H1 (cell line): ENCODE results near the gene CDC42BPB. TPM values are rescaled to one million over a fixed set of nuclear protein-coding genes. Genes with fewer than 3 reads are reported as not detected.

ENCODE experiments used
- CTCF ChIA-PET: fragments of 300-600 bp; sonication (Branson Sonifier 250); formaldehyde crosslinking; loops from one replicate; lab custom pipeline; 2021; ENCODE audit not compliant: partially characterized antibody; lab: Charles Lee
- POLR2A ChIA-PET: fragments of 300-600 bp; sonication (Branson Sonifier 250); formaldehyde crosslinking; loops from one replicate; lab custom pipeline; 2021; ENCODE audit warnings: inconsistent platforms; ENCODE audit not compliant: partially characterized antibody; lab: Charles Lee
- DNase-seq, 2 experiments: peaks; one replicate each; pipeline versions ENCODE4 v3.0.0 to v3.0.0-alpha.2; 2010 to 2022; ENCODE audit warnings: low spot score in 2 of 2, low read depth in 1 of 2, mixed read lengths in 1 of 2
- FAIRE-seq: peaks from 2 replicates; lab custom pipeline; 2011; peaks lifted over from hg19 to GRCh38; lab: Jason Lieb, UNC
- H2AFZ ChIP-seq: 2 replicates; pipeline ENCODE4 v1.8.1; 2012; ENCODE audit warnings: low read length, inconsistent platforms
- H2AK5ac ChIP-seq: 2 replicates; pipeline ENCODE4 v1.6.1; 2013; ENCODE audit warnings: low read depth, low read length
- H2BK120ac ChIP-seq: replicated peaks from 2 replicates; pipeline ENCODE3; 2013; ENCODE audit warnings: low read depth, low read length, inconsistent platforms
- H2BK12ac ChIP-seq: 2 replicates; pipeline ENCODE4 v1.6.1; 2013; ENCODE audit warnings: low read depth, low read length
- H2BK15ac ChIP-seq: 2 replicates; pipeline ENCODE4 v1.6.1; 2013; ENCODE audit warnings: low read length
- H2BK20ac ChIP-seq: 2 replicates; pipeline ENCODE4 v1.6.1; 2013; ENCODE audit warnings: low read length
- H2BK5ac ChIP-seq: 2 replicates; pipeline ENCODE4 v1.6.1; 2013; ENCODE audit warnings: low read depth, low read length
- H3K14ac ChIP-seq: 2 replicates; pipeline ENCODE4 v1.6.1; 2013; ENCODE audit warnings: inconsistent platforms; ENCODE audit not compliant: insufficient read length
- H3K18ac ChIP-seq: 2 replicates; pipeline ENCODE4 v1.6.1; 2013; ENCODE audit warnings: low read length; ENCODE audit errors: extremely low read depth
- H3K23ac ChIP-seq: 2 replicates; pipeline ENCODE4 v1.6.1; 2013; ENCODE audit warnings: inconsistent platforms; ENCODE audit not compliant: insufficient read length
- H3K23me2 ChIP-seq: 2 replicates; pipeline ENCODE4 v1.6.1; 2013; ENCODE audit warnings: low read depth, low read length
- H3K27ac ChIP-seq: 2 replicates; pipeline ENCODE4 v1.6.1; 2011; ENCODE audit warnings: low read depth, low read length, inconsistent platforms
- H3K27me3 ChIP-seq, 4 experiments: replicated peaks in 1 of 4; 1 replicate in 1 of 4; 2 replicates in 3 of 4; pipeline versions ENCODE4 v1.6.1 to v1.8.1; 2011 to 2013; ENCODE audit warnings: low read length in 3 of 4, mild to moderate bottlenecking in 3 of 4, inconsistent platforms in 2 of 4, mixed read lengths in 2 of 4, moderate library complexity in 1 of 4; ENCODE audit not compliant: control insufficient read depth in 3 of 4, insufficient read depth in 3 of 4; ENCODE audit errors: extremely low read depth in 1 of 4
- H3K36me3 ChIP-seq, 4 experiments: 2 replicates each; pipeline versions ENCODE4 v1.6.1 to v1.8.1; 2011 to 2013; ENCODE audit warnings: mild to moderate bottlenecking in 4 of 4, low read length in 3 of 4, moderate library complexity in 2 of 4, control low read depth in 1 of 4, inconsistent platforms in 1 of 4; ENCODE audit not compliant: insufficient read depth in 4 of 4, control insufficient read depth in 2 of 4
- H3K4ac ChIP-seq: replicated peaks from 2 replicates; pipeline ENCODE3; 2013; ENCODE audit warnings: low read length, low read depth, mixed read lengths, inconsistent platforms; ENCODE audit not compliant: insufficient read length
- H3K4me1 ChIP-seq, 4 experiments: replicated peaks in 1 of 4; 1 replicate in 1 of 4; 2 replicates in 3 of 4; pipeline versions ENCODE4 v1.6.1 to v1.8.1; 2011 to 2013; ENCODE audit warnings: low read length in 3 of 4, inconsistent platforms in 2 of 4, mixed read lengths in 1 of 4; ENCODE audit not compliant: insufficient read depth in 4 of 4, control insufficient read depth in 3 of 4
- H3K4me2 ChIP-seq, 2 experiments: 2 replicates each; pipeline versions ENCODE4 v1.6.1 to v1.8.1; 2011 to 2013; ENCODE audit warnings: low read depth in 2 of 2, low read length in 2 of 2, control low read depth in 1 of 2, inconsistent platforms in 1 of 2, mild to moderate bottlenecking in 1 of 2; ENCODE audit not compliant: insufficient read depth in 1 of 2
- H3K4me3 ChIP-seq, 4 experiments: fragments of 200-600, 300-600 bp in 1 of 4; sonication (generic), shearing (Covaris generic), sonication (Bioruptor Twin) in 1 of 4; 2 replicates each; pipeline versions ENCODE4 v1.5.1 to v1.8.1; 2011 to 2016; ENCODE audit warnings: low read length in 4 of 4, low read depth in 3 of 4, control low read depth in 2 of 4, inconsistent platforms in 2 of 4, mild to moderate bottlenecking in 2 of 4, mixed read lengths in 1 of 4, moderate library complexity in 1 of 4; ENCODE audit not compliant: insufficient read depth in 2 of 4; ENCODE audit errors: extremely low read depth in 1 of 4
- H3K56ac ChIP-seq: replicated peaks from 2 replicates; pipeline ENCODE3; 2013; ENCODE audit warnings: low read depth, mild to moderate bottlenecking, mixed read lengths, low read length, inconsistent platforms; ENCODE audit not compliant: insufficient read length
- H3K79me1 ChIP-seq: 2 replicates; pipeline ENCODE4 v1.6.1; 2013; ENCODE audit warnings: low read depth, low read length, control low read depth
- H3K79me2 ChIP-seq, 2 experiments: 2 replicates each; pipeline versions ENCODE4 v1.6.1 to v1.8.1; 2012 to 2013; ENCODE audit warnings: low read length in 2 of 2, mild to moderate bottlenecking in 2 of 2, inconsistent platforms in 1 of 2; ENCODE audit not compliant: insufficient read depth in 2 of 2, control insufficient read depth in 1 of 2
- H3K9ac ChIP-seq, 4 experiments: replicated peaks in 1 of 4; 1 replicate in 1 of 4; 2 replicates in 3 of 4; pipeline versions ENCODE4 v1.6.1 to v1.8.1; 2011 to 2013; ENCODE audit warnings: low read depth in 3 of 4, low read length in 3 of 4, control low read depth in 2 of 4, mild to moderate bottlenecking in 2 of 4, moderate library complexity in 2 of 4, inconsistent platforms in 1 of 4; ENCODE audit errors: extremely low read depth in 1 of 4
- H3K9me3 ChIP-seq, 2 experiments: 2 replicates each; pipeline versions ENCODE4 v1.6.1 to v1.8.1; 2012 to 2013; ENCODE audit warnings: mild to moderate bottlenecking in 2 of 2, moderate library complexity in 2 of 2, control low read depth in 1 of 2, inconsistent platforms in 1 of 2, low read depth in 1 of 2, low read length in 1 of 2, mixed read lengths in 1 of 2; ENCODE audit not compliant: insufficient read depth in 2 of 2
- H4K20me1 ChIP-seq, 2 experiments: replicated peaks in 1 of 2; 2 replicates each; pipeline versions ENCODE3 to v1.8.1; 2011 to 2013; ENCODE audit warnings: inconsistent platforms in 2 of 2, low read length in 2 of 2, mild to moderate bottlenecking in 1 of 2; ENCODE audit not compliant: insufficient read depth in 2 of 2, control insufficient read depth in 1 of 2
- H4K5ac ChIP-seq: 2 replicates; pipeline ENCODE4 v1.6.1; 2013; ENCODE audit warnings: low read length, low read depth, mixed read lengths, inconsistent platforms; ENCODE audit not compliant: insufficient read length
- H4K8ac ChIP-seq: 2 replicates; pipeline ENCODE4 v1.8.0; 2013; ENCODE audit warnings: mild to moderate bottlenecking, moderate library complexity, low read length, inconsistent platforms; ENCODE audit not compliant: insufficient read depth; ENCODE audit errors: extremely low read depth
- H4K91ac ChIP-seq: replicated peaks from 2 replicates; pipeline ENCODE3; 2013; ENCODE audit warnings: low read length, mixed read lengths, inconsistent platforms; ENCODE audit not compliant: insufficient read length
- ATF3 ChIP-seq: IDR thresholded peaks from 2 replicates; pipeline ENCODE4 v1.6.1; 2011; ENCODE audit warnings: low read depth, mild to moderate bottlenecking, low read length; ENCODE audit not compliant: insufficient read depth
- CREB1 ChIP-seq: IDR thresholded peaks from 2 replicates; pipeline ENCODE4 v1.6.1; 2012; ENCODE audit warnings: inconsistent platforms
- CTBP2 ChIP-seq: IDR thresholded peaks from 2 replicates; pipeline ENCODE4 v1.7.0; 2011; ENCODE audit warnings: borderline replicate concordance, mild to moderate bottlenecking, moderate library complexity, mixed read lengths, low read length; ENCODE audit not compliant: insufficient read depth, insufficient read length
- E2F6 ChIP-seq: IDR thresholded peaks from 2 replicates; pipeline ENCODE4 v1.6.1; 2012; ENCODE audit warnings: inconsistent platforms
- JUN ChIP-seq: IDR thresholded peaks from 2 replicates; pipeline ENCODE4 v1.6.1; 2011; ENCODE audit warnings: low read depth, mild to moderate bottlenecking, improper control_type of control experiment, low read length
- KDM5A ChIP-seq: fragments of 200-600 bp; IDR thresholded peaks from 2 replicates; pipeline ENCODE4 v1.7.1; 2012; ENCODE audit warnings: mild to moderate bottlenecking, low read length, inconsistent platforms, mixed read lengths
- MAX ChIP-seq: IDR thresholded peaks from 2 replicates; pipeline ENCODE4 v1.6.1; 2012; ENCODE audit warnings: inconsistent platforms
- POU5F1 ChIP-seq: IDR thresholded peaks from 2 replicates; pipeline ENCODE4 v1.6.1; 2011; ENCODE audit warnings: low read depth, mild to moderate bottlenecking, low read length, moderate library complexity
- RBBP5 ChIP-seq: IDR thresholded peaks from 2 replicates; pipeline ENCODE4 v1.7.1; 2012; ENCODE audit warnings: low read depth, mild to moderate bottlenecking, inconsistent platforms, low read length, moderate library complexity, borderline replicate concordance
- SIX5 ChIP-seq: IDR thresholded peaks from 2 replicates; pipeline ENCODE4 v1.6.1; 2011; ENCODE audit warnings: mild to moderate bottlenecking, low read depth, low read length
- SP1 ChIP-seq: IDR thresholded peaks from 2 replicates; pipeline ENCODE4 v1.6.1; 2011; ENCODE audit warnings: low read depth, low read length
- SP2 ChIP-seq: IDR thresholded peaks from 2 replicates; pipeline ENCODE4 v1.6.1; 2012; ENCODE audit warnings: mild to moderate bottlenecking, low read length, inconsistent platforms
- TAF7 ChIP-seq: optimal IDR thresholded peaks from 2 replicates; pipeline ENCODE3; 2011; ENCODE audit warnings: low read depth, mild to moderate bottlenecking, inconsistent platforms, low read length, moderate library complexity, borderline replicate concordance
- WGBS, 2 experiments: shearing (Covaris generic) in 1 of 2; methylation state at CpG; one replicate each; pipeline versions ENCODE4 v1.1.6 to v1.1.7; 2013 to 2015; ENCODE audit warnings: low lambda C conversion rate in 2 of 2, mixed read lengths in 2 of 2, inconsistent platforms in 1 of 2, low coverage in 1 of 2, missing lambda C conversion rate in 1 of 2; ENCODE audit not compliant: insufficient replicate concordance in 2 of 2, insufficient coverage in 1 of 2, insufficient read length in 1 of 2; ENCODE audit errors: extremely low coverage in 1 of 2, missing lambda C conversion rate in 1 of 2; 5-methylcytosine and 5-hydroxymethylcytosine counted together
- polyA plus RNA-seq, 7 experiments: library from polyadenylated mRNA; depleted of rRNA in 3 of 7; stranded (reverse) in 5 of 7; unstranded in 2 of 7; fragments of >200 nt in 5 of 7; fragments of 200-250 nt in 2 of 7; gene quantifications; 1 replicate in 5 of 7; 2 replicates in 1 of 7; 4 replicates in 1 of 7; pipeline versions ENCODE4 v1.2.1 to v1.2.3, GENCODE V29; 2011 to 2013; ENCODE audit warnings: missing spikeins in 2 of 7, mixed read lengths in 2 of 7
- total RNA-seq: library from RNA; stranded (reverse); fragmentation: NEBNext Ultra II Directional; extraction: Animal tissue kit (Norgen Biotek cat#: 25700); gene quantifications from 2 replicates; pipeline ENCODE4 v1.2.1, GENCODE V29; 2021

The CDC42BPB gene
- total and polyA plus RNA-seq, 2 of the 8 experiments (the other 6 are each of a cell fraction or from before 2014, with no cell fraction given) = 51.2 to 88.2 TPM

- no peaks in the 10 kb centered on the region for H3K27me3 ChIP-seq
- no peak overlapping the region for H3K4me3 ChIP-seq
- DNase-seq (no peak), FAIRE-seq (no peak)
- H3K56ac ChIP-seq = no peak overlapping the region
- H2BK5ac ChIP-seq = no peak overlapping the region
- H2AK5ac ChIP-seq = no peak overlapping the region
- H3K4me2 ChIP-seq = no peak overlapping the region
- no peaks in the 10 kb centered on the region for H3K9me3 ChIP-seq
- H3K23me2 ChIP-seq = no peaks in the 10 kb centered on the region
- H4K91ac ChIP-seq = no peak overlapping the region
- no peak overlapping the region for H3K23ac ChIP-seq
- no peak overlapping the region for H3K18ac ChIP-seq
- H4K20me1 ChIP-seq = peaks cover 0 to 11% of the 10 kb centered on the region in 2 experiments
- H4K5ac ChIP-seq = no peak overlapping the region
- H2AFZ ChIP-seq = no peak overlapping the region
- no peak overlapping the region for H3K27ac ChIP-seq
- no peak overlapping the region for H3K4ac ChIP-seq
- H2BK120ac ChIP-seq = no peak overlapping the region
- ChIA-PET POLR2A (interaction anchor here (0.8 kb wide), 1 partner anchor 188 kb away, joined by 3 read pairs; no protein-coding TSS in a partner anchor), CTCF (interaction anchor here (1.2 to 1.6 kb wide), 3 partner anchors 18 to 160 kb away, joined by 3 to 4 read pairs (median 4); no protein-coding TSS in a partner anchor)
- H3K79me1 ChIP-seq = no peaks in the 10 kb centered on the region
- H2BK12ac ChIP-seq = no peak overlapping the region
- H3K36me3 ChIP-seq = peaks cover 10 to 70% (median 42%) of the 10 kb centered on the region in 4 experiments
- no peak overlapping the region for H3K9ac ChIP-seq
- H2BK20ac ChIP-seq = no peak overlapping the region
- 94% methylated on average over 10 of the region's 10 CpGs; no CpG with 5 or more reads in 1 of the 2 experiments for WGBS, 2 experiments
- H4K8ac ChIP-seq = no peak overlapping the region
- H2BK15ac ChIP-seq = no peak overlapping the region
- no peaks in the 10 kb centered on the region for H3K4me1 ChIP-seq
- no peak overlapping the region for H3K14ac ChIP-seq
- no peaks in the 10 kb centered on the region for H3K79me2 ChIP-seq
- TF ChIP-seq JUN (no peak), SP2 (no peak), RBBP5 (no peak), SP1 (no peak), CREB1 (no peak), KDM5A (no peak), TAF7 (no peak), POU5F1 (no peak), MAX (no peak), SIX5 (no peak), CTBP2 (no peak), ATF3 (no peak), E2F6 (no peak)
Measured at GRCh38 chr14:102970496-102970895, 86.9 kb downstream of the CDC42BPB start.
